ENCODE measurements around the gene TECPR2. TPM values are rescaled to one million over a fixed set of nuclear protein-coding genes. Genes with fewer than 3 reads are reported as not detected.

TECPR2 gene
- total RNA-seq, 2 experiments from 2014 or later: 4.7 to 5.0 TPM

- no peaks in the 10 kb centered on the region for H3K9me3 Mint-ChIP-seq
Observed at GRCh38 chr14:102424520-102424919, 61.8 kb downstream of the TECPR2 start.

GRCh38 chr14:102424923-102425322 lies 62.2 kb downstream of the TECPR2 start:
- ATAC-seq (no peak), DNase-seq (no peak)
- ChIA-PET CTCF (no interaction called here), POLR2A (no interaction called here)
- TF ChIP-seq, protein P1, sequence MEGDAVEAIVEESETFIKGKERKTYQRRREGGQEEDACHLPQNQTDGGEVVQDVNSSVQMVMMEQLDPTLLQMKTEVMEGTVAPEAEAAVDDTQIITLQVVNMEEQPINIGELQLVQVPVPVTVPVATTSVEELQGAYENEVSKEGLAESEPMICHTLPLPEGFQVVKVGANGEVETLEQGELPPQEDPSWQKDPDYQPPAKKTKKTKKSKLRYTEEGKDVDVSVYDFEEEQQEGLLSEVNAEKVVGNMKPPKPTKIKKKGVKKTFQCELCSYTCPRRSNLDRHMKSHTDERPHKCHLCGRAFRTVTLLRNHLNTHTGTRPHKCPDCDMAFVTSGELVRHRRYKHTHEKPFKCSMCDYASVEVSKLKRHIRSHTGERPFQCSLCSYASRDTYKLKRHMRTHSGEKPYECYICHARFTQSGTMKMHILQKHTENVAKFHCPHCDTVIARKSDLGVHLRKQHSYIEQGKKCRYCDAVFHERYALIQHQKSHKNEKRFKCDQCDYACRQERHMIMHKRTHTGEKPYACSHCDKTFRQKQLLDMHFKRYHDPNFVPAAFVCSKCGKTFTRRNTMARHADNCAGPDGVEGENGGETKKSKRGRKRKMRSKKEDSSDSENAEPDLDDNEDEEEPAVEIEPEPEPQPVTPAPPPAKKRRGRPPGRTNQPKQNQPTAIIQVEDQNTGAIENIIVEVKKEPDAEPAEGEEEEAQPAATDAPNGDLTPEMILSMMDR (IDR thresholded peaks at IDR 0.05): no peak
- Mint-ChIP-seq H3K27ac (no peak overlapping the region), H3K27me3 (no peaks in the 10 kb centered on the region), H3K4me1 (ENCODE audit: low read depth) (no peaks in the 10 kb centered on the region), H3K9me3 (no peaks in the 10 kb centered on the region), H3K4me3 (no peak overlapping the region), H3K36me3 (ENCODE audit: low read depth) (no peaks in the 10 kb centered on the region)
- intact Hi-C loops (cut with micrococcal nuclease): no loop called here

More at GRCh38 chr14:102424520-102424919, 61.8 kb downstream of the TECPR2 start:
- DNase-seq: no peak
- Mint-ChIP-seq H3K27ac (no peak overlapping the region), H3K4me1 (ENCODE audit: low read depth) (no peaks in the 10 kb centered on the region), H3K4me3 (no peak overlapping the region), H3K36me3 (ENCODE audit: low read depth) (no peaks in the 10 kb centered on the region), H3K27me3 (no peaks in the 10 kb centered on the region)
- intact Hi-C loops (cut with micrococcal nuclease): no loop called here
- ChIA-PET POLR2A (no interaction called here), CTCF (interaction anchor here (1.9 kb wide), 1 partner anchor 13 kb away, joined by 7 read pairs; no protein-coding TSS in a partner anchor)
- TF ChIP-seq, protein P1 (IDR thresholded peaks at IDR 0.05): no peak
- no peak for ATAC-seq

DNA sequence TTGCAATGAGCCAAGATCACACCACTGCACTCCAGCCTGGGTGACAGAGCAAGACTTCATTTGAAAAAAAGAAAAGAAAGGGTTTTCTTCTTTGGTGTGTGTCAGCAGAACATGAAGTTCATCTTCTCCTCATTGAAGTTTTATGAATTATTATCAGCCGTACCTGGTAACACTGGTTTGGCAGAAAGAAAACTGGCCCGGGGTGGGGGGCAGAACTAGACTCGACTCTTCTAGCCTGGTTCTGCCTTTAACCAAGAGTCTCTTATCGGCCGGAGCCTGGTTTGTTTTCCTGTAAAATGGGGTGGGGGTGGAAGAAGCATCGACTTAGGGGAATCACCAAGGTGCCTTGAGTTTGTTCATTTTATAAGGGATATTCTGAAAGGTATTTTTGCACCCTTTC lies 64.1 kb downstream of the TECPR2 start:
- no peak for ATAC-seq
- ChIA-PET CTCF (no interaction called here), POLR2A (no interaction called here)

DNA sequence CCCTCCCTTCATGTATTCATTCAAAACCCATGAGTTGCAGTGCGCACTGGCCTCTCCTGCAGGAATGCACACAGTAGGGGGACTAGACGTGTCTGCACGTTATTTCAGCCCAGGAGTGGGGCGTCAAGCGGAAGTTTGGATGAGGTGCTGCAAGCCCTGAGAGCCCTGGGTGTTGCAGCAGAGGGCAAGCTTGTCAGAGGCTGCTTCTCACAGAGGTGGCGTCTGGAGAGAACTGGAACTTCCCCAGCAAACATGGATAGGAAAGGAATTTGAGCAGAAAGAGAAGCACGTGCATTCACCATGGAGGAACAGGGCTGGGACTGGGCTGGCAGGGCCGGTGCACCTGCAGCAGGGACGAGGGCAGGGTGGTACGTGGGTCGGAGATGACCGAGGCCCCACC lies 64.9 kb downstream of the TECPR2 start:
- Mint-ChIP-seq H3K9me3 (no peaks in the 10 kb centered on the region), H3K27me3 (no peaks in the 10 kb centered on the region), H3K4me3 (no peak overlapping the region), H3K27ac (no peak overlapping the region), H3K36me3 (ENCODE audit: low read depth) (no peaks in the 10 kb centered on the region), H3K4me1 (ENCODE audit: low read depth) (no peaks in the 10 kb centered on the region)
- TF ChIP-seq, protein P1 (IDR thresholded peaks at IDR 0.05): no peak
- ATAC-seq (no peak), DNase-seq (no peak)
- ChIA-PET CTCF (no interaction called here), POLR2A (no interaction called here)
- intact Hi-C loops (cut with micrococcal nuclease): no loop called here

More for the DNA sequence above, 64.1 kb downstream of the TECPR2 start:
- TF ChIP-seq, protein P1 (IDR thresholded peaks at IDR 0.05): no peak
- no peaks in the 10 kb centered on the region for H3K9me3 Mint-ChIP-seq
- H3K27me3 Mint-ChIP-seq: no peaks in the 10 kb centered on the region
- intact Hi-C loops (cut with micrococcal nuclease): no loop called here
- H3K4me3 Mint-ChIP-seq: no peak overlapping the region
- DNase-seq: no peak
- H3K4me1 Mint-ChIP-seq (ENCODE audit: low read depth): no peaks in the 10 kb centered on the region
- no peaks in the 10 kb centered on the region for H3K36me3 Mint-ChIP-seq (ENCODE audit: low read depth)
- H3K27ac Mint-ChIP-seq: no peak overlapping the region

- no peak for ATAC-seq
- Mint-ChIP-seq H3K27ac (no peak overlapping the region), H3K4me1 (ENCODE audit: low read depth) (no peaks in the 10 kb centered on the region), H3K27me3 (no peaks in the 10 kb centered on the region), H3K36me3 (ENCODE audit: low read depth) (no peaks in the 10 kb centered on the region), H3K9me3 (no peaks in the 10 kb centered on the region), H3K4me3 (no peak overlapping the region)
- ChIA-PET POLR2A (interaction anchor here (1.0 kb wide), 1 partner anchor 22 kb away, joined by 3 read pairs; no protein-coding TSS in a partner anchor), CTCF (interaction anchor here (0.8 to 2.0 kb wide), 4 partner anchors 9 to 165 kb away, joined by 3 to 13 read pairs (median 5); no protein-coding TSS in a partner anchor)
- TF ChIP-seq, protein P1 (IDR thresholded peaks at IDR 0.05): no peak
- DNase-seq: no peak
- intact Hi-C loops (cut with micrococcal nuclease): no loop called here
Observed at GRCh38 chr14:102430212-102430908, 67.6 kb downstream of the TECPR2 start.
